Ishikawa (cell line): ENCODE data around the gene SLC10A4.

Source experiments
- CEBPB ChIP-seq: IDR thresholded peaks from 2 replicates; pipeline ENCODE4 v1.6.1; 2012
- CREB1 ChIP-seq: IDR thresholded peaks from 2 replicates; pipeline ENCODE4 v1.6.1; 2012; ENCODE audit warnings: low read depth
- EGR1 ChIP-seq: IDR thresholded peaks from 2 replicates; pipeline ENCODE4 v1.6.1; 2012
- EP300 ChIP-seq: IDR thresholded peaks from 2 replicates; pipeline ENCODE4 v1.6.1; 2012; ENCODE audit warnings: borderline replicate concordance
- FOXM1 ChIP-seq: IDR thresholded peaks from 2 replicates; pipeline ENCODE4 v1.6.1; 2012; ENCODE audit warnings: low read depth, borderline replicate concordance
- NFIC ChIP-seq: IDR thresholded peaks from 2 replicates; pipeline ENCODE4 v1.6.1; 2012
- RAD21 ChIP-seq: IDR thresholded peaks from 2 replicates; pipeline ENCODE4 v1.6.1; 2012; ENCODE audit warnings: low read depth
- TCF12 ChIP-seq: IDR thresholded peaks from 2 replicates; pipeline ENCODE4 v1.6.1; 2012; ENCODE audit warnings: low read depth
- TEAD4 ChIP-seq: IDR thresholded peaks from 2 replicates; pipeline ENCODE4 v1.6.1; 2012
- YY1 ChIP-seq: IDR thresholded peaks from 2 replicates; pipeline ENCODE4 v1.6.1; 2012; ENCODE audit warnings: low read depth
- ZBTB7A ChIP-seq: IDR thresholded peaks from 2 replicates; pipeline ENCODE4 v1.6.1; 2012; ENCODE audit warnings: low read depth
- TF ChIP-seq, protein P1 (sequence below): IDR thresholded peaks from 2 replicates; pipeline ENCODE4 v1.6.1; 2012
- TF ChIP-seq, protein P2 (sequence below): IDR thresholded peaks from 2 replicates; pipeline ENCODE4 v1.6.1; 2012; ENCODE audit warnings: low read depth, mild to moderate bottlenecking
- TF ChIP-seq, protein P3 (sequence below): IDR thresholded peaks from 2 replicates; pipeline ENCODE4 v1.6.1; 2012

Gene SLC10A4

DNA sequence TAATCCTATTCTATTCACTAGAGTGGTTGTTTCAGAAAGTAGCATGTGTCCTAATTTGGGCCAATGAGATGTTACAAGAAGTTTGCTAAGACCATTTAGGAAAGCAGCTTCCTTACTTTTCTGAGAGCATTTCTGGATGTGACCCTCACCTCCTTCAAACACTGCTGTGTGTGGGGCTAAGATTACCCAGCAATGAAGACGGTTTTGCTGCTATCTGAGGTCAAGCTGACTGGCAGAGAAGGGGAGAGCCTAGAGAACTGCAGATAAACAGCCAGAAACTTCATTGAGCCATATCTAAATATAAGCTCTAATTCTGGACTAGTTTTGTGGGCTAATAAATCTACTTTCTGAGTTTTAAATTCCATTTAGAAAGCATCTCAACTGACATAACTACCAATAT, 43.3 kb downstream of the SLC10A4 start:
- TF ChIP-seq CEBPB (no peak), CREB1 (no peak), ZBTB7A (no peak), TEAD4 (no peak), FOXM1 (no peak), NFIC (no peak), EGR1 (no peak)
- TF ChIP-seq, protein P1, sequence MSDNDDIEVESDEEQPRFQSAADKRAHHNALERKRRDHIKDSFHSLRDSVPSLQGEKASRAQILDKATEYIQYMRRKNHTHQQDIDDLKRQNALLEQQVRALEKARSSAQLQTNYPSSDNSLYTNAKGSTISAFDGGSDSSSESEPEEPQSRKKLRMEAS: no peak
- TF ChIP-seq, protein P2, sequence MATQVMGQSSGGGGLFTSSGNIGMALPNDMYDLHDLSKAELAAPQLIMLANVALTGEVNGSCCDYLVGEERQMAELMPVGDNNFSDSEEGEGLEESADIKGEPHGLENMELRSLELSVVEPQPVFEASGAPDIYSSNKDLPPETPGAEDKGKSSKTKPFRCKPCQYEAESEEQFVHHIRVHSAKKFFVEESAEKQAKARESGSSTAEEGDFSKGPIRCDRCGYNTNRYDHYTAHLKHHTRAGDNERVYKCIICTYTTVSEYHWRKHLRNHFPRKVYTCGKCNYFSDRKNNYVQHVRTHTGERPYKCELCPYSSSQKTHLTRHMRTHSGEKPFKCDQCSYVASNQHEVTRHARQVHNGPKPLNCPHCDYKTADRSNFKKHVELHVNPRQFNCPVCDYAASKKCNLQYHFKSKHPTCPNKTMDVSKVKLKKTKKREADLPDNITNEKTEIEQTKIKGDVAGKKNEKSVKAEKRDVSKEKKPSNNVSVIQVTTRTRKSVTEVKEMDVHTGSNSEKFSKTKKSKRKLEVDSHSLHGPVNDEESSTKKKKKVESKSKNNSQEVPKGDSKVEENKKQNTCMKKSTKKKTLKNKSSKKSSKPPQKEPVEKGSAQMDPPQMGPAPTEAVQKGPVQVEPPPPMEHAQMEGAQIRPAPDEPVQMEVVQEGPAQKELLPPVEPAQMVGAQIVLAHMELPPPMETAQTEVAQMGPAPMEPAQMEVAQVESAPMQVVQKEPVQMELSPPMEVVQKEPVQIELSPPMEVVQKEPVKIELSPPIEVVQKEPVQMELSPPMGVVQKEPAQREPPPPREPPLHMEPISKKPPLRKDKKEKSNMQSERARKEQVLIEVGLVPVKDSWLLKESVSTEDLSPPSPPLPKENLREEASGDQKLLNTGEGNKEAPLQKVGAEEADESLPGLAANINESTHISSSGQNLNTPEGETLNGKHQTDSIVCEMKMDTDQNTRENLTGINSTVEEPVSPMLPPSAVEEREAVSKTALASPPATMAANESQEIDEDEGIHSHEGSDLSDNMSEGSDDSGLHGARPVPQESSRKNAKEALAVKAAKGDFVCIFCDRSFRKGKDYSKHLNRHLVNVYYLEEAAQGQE: no peak

DNA sequence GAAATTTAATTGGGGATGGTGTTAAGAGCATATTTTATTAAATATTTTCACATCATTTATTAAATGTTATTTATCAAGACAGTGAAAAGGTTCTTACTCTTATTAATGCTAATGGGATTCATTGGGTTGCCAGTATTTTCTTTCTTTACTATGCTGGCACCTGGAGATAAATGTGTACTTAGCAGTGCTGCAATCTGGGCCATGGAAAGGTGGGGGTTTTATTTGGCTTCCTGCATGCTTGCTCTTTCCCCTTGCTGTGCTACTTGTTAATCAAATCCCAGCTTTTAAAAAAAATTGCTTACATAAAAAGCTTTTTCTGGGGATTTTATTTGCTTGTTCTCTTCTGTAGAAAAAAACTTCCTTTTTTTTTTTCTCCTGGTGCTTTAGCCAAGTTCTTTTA, 55.2 kb downstream of the SLC10A4 start:
- TF ChIP-seq TCF12: no peak
- TF ChIP-seq, protein P1: no peak
- TF ChIP-seq RAD21: no peak
- TF ChIP-seq CEBPB: no peak
- no peak for TF ChIP-seq EP300
- TF ChIP-seq, protein P3, sequence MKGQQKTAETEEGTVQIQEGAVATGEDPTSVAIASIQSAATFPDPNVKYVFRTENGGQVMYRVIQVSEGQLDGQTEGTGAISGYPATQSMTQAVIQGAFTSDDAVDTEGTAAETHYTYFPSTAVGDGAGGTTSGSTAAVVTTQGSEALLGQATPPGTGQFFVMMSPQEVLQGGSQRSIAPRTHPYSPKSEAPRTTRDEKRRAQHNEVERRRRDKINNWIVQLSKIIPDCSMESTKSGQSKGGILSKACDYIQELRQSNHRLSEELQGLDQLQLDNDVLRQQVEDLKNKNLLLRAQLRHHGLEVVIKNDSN: no peak
- no peak for TF ChIP-seq ZBTB7A
- TF ChIP-seq CREB1: no peak
- no peak for TF ChIP-seq FOXM1
- TF ChIP-seq NFIC: no peak
- TF ChIP-seq YY1: no peak
- TF ChIP-seq TEAD4: no peak
